Astrocyte of the spinal cord (primary cell): Measurements from ENCODE around the gene ST6GALNAC3.
"Not testable (repeated sequence)": the region's sequence is repeated elsewhere in the genome, so short reads cannot be mapped to it uniquely, and the experiment has no call there.

ENCODE experiments used
- DNase-seq: peaks from one replicate; pipeline ENCODE4 v3.0.0; 2011; ENCODE audit warnings: low read depth, low spot score
- H3K4me3 ChIP-seq: 2 replicates; pipeline ENCODE4 v1.5.1; 2011; ENCODE audit warnings: low read depth, mild to moderate bottlenecking, low read length, moderate library complexity
- in situ Hi-C: cut with HindIII; loops from 2 replicates; pipeline ENCODE4 v1.10.0; 2017; ENCODE audit warnings: low sequenced_read_pairs
- TF ChIP-seq, protein P1 (sequence below): IDR thresholded peaks from 2 replicates; pipeline ENCODE4 v1.5.1; 2012; ENCODE audit warnings: low read depth, mild to moderate bottlenecking, low read length, inconsistent platforms

ST6GALNAC3 gene

DNA sequence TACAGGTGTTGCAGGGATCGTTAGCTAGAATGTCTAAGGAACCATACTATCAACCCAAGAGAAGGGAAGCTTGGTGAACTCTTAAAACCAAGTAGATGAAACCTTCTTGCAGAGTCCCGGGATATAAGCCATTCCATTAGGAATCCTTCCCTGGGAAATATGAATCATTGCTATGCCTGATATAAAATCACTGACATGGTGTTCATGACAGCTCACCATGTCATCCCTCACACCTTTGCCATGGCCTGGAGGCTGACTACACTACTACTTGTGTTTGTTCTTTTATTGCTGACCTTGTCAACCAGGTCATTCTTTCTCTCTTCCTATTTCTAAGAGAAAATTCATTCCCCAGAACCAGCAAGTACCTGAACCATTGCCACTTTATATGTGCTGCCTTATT is 12.1 kb downstream of the ST6GALNAC3 start:
- in situ Hi-C loops, result no loop called here
- H3K4me3 ChIP-seq, result no peak overlapping the region
- TF ChIP-seq, protein P1, sequence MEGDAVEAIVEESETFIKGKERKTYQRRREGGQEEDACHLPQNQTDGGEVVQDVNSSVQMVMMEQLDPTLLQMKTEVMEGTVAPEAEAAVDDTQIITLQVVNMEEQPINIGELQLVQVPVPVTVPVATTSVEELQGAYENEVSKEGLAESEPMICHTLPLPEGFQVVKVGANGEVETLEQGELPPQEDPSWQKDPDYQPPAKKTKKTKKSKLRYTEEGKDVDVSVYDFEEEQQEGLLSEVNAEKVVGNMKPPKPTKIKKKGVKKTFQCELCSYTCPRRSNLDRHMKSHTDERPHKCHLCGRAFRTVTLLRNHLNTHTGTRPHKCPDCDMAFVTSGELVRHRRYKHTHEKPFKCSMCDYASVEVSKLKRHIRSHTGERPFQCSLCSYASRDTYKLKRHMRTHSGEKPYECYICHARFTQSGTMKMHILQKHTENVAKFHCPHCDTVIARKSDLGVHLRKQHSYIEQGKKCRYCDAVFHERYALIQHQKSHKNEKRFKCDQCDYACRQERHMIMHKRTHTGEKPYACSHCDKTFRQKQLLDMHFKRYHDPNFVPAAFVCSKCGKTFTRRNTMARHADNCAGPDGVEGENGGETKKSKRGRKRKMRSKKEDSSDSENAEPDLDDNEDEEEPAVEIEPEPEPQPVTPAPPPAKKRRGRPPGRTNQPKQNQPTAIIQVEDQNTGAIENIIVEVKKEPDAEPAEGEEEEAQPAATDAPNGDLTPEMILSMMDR, result no peak
- DNase-seq, result no peak

DNA sequence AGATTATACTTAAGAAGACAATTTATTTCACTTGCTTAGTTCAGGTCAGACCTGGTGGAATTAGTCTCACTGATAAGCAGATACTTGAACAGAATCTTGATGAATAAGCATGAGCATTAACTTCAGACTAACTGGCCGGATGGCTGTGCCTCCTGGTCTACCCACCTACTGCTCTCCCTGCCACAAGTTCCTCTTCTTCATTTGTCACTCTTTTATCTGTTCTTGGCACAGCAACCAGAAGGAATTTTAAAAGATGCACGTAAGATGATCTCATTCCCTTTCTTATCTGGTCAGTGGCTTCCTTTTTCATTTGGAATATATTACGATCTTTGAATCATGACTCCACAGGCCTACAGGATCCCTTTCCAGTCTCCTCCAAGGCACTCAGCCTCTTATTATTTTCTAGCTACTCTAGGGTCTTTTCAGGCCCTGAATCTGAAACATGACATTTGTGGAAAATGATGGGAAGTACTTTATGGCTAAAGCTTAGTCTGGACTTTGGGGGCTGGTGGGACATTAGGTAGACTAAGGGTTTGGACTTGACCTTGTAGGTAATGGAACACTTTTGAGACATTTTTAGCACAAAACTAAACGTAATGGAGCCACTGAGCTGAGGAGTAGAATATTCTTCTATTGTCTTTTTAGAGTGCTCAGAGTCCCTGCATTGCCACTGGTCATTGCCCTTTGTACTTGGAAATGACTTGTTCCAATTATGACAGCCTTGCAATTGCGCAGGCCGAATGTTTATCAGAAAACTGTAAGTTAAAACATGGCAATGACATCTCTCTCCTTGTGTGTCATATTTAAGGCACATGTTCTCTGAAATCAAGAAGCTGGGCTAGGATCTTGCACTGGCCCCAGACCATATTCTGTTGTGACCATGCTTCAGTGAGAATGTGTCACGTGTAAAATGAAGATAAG is 16.0 kb downstream of the ST6GALNAC3 start:
- in situ Hi-C loops, result no loop called here
- H3K4me3 ChIP-seq, result no peak overlapping the region
- DNase-seq, result no peak
- TF ChIP-seq, protein P1, result no peak

DNA sequence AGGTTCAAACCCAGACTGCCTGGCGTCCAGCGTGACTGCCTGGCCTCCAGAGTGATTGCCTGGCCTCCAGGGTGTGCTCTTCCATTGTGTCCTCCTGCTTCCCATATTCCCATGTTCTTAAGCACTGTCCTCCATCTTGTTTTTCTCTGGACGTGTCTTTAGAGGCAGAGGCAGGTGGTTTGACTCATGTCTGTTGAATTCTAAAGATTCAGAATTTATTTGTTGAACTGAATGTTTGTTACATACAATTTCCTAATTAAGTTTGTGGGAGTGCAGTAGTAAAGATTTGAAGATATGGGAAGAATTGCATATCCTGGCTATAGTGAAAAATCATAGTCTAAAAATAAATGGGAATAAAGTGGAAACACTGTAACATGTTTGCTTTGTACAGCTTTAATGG is 18.3 kb downstream of the ST6GALNAC3 start:
- no peak overlapping the region for H3K4me3 ChIP-seq
- in situ Hi-C loops, result no loop called here
- no peak for DNase-seq
- TF ChIP-seq, protein P1, result no peak

DNA sequence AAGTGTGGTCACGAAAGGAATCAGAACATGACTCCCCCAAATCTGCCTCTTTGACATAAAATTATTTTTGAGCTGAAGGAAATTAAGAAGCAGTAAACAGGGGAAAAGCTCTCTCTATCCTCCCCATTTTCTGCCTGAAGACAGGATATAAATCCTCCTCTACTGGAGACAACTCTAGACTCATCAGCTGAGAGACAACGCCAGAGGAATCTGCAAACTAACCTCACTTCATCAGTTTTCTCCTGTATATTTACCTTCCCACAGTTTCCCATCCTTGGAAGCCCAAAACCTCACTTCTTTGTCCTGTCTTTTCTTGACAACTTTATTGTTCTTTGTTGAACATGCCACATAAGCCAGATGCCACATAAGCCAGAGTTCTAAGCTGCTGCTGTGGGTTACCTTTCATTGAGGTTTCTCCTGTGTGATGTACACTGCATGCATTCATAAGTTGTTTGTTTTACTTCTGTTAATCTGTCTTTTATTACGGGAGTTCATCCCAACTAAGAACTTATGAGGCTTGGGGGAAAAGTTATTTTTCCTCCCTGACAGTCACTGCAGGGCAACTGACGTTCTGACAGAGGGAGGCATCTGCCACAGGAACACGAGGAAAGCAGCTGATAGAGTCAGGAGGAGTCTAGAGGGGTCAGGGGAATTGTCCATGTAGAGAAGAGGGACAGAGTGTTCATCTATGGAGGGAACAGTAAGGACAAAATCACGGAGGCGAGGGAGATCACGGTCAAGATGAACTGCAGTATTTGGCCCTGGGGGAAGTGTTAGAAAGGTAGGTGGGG is 19.2 kb downstream of the ST6GALNAC3 start:
- TF ChIP-seq, protein P1, result no peak
- in situ Hi-C loops, result no loop called here
- no peak overlapping the region for H3K4me3 ChIP-seq
- no peak for DNase-seq

DNA sequence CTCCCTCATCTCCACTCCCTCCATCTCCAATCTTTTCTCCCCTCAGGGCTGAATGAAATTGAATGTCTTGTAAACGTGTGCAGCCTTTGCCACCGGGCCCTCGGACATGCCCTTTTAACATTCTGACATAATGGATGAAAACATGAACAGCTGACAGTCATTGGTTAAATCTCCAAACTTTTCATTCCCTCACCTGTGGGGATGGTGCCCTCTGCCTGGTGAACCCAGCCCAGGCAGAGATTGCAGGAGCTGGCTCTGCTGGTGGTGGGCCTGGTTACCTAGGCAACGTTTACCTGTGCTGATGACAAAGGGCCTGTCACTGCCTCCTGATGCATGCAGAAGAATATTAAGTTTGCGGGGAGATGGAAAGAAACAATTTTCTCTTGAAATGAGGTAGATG is 21.3 kb downstream of the ST6GALNAC3 start:
- TF ChIP-seq, protein P1, result no peak
- no peak overlapping the region for H3K4me3 ChIP-seq
- in situ Hi-C loops, result no loop called here
- no peak for DNase-seq

DNA sequence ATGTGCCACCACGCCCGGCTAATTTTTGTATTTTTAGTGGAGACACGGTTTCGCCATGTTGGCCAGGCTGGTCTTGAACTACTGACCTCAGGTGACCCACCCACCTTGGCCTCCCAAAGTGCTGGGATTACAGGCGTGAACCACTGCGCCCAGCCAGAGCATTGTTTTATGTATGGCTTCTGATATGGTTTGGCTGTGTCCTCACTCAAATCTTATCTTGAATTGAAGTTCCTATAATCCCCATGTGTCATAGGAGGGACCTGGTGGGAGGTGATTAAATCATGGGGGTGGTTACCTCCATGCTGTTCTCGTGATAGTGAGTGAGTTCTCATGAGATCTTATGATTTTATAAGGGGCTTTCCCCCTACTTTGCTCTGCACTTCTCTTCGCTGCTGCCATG is 22.5 kb downstream of the ST6GALNAC3 start:
- in situ Hi-C loops, H3K4me3 ChIP-seq, DNase-seq: not testable (repeated sequence)

DNA sequence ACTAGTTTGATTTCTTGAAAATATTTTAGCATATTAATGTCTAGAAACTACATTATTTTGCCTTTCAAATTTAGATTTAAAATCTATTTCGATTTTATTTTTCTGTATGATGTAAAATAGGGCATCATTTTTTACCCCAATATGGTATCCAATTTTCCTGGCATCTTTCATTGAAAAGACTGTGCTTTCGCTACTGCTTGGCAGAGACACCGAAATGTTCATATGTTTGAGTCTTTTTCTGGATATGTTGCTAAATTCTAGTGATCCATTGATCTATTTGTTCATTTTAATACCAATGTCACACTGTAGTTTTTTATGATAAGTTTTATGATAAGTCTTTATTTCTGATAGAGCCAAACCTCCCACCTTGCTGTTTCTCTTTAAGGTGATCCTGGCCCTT is 24.3 kb downstream of the ST6GALNAC3 start:
- TF ChIP-seq, protein P1, result no peak
- no peak for DNase-seq
- in situ Hi-C loops, result no loop called here
- H3K4me3 ChIP-seq, result no peak overlapping the region
